Activated T-cell treated with anti-CD3 and anti-CD28 coated beads, Interleukin-2, amount 50 U/mL, for 4 hours (primary cell): Measurements from ENCODE around the gene ARHGAP12. TPM values are rescaled to one million over a fixed set of nuclear protein-coding genes. Genes with fewer than 3 reads are reported as not detected.
"Not testable (repeated sequence)": the region's sequence is repeated elsewhere in the genome, so short reads cannot be mapped to it uniquely, and the experiment has no call there.

Source experiments
- ATAC-seq, 2 donors: fragments of 200-7000 bp; cut with Tn5 transposase; one replicate each; pipeline ENCODE4 v1.10.0; 2021
- DNase-seq: peaks from one replicate; pipeline ENCODE4 v3.0.0-alpha.2; 2020
- H3K27me3 Mint-ChIP-seq: one replicate; pipeline ENCODE4 v1.8.0; 2021; ENCODE audit warnings: low read depth, mixed read lengths
- H3K36me3 Mint-ChIP-seq: one replicate; pipeline ENCODE4 v1.8.0; 2022; ENCODE audit warnings: mixed read lengths; ENCODE audit not compliant: insufficient read depth
- H3K4me1 Mint-ChIP-seq: one replicate; pipeline ENCODE4 v1.8.0; 2021; ENCODE audit warnings: low read depth, mixed read lengths
- H3K4me3 Mint-ChIP-seq: one replicate; pipeline ENCODE4 v1.8.0; 2021; ENCODE audit warnings: mild to moderate bottlenecking, moderate library complexity, mixed read lengths
- H3K9me3 Mint-ChIP-seq: one replicate; pipeline ENCODE4 v1.8.0; 2021; ENCODE audit warnings: mixed read lengths
- total RNA-seq, 3 donors: library from RNA; stranded (reverse); gene quantifications; one replicate each; pipeline ENCODE4 v1.2.1, GENCODE V29; 2021

ARHGAP12 gene
- total RNA-seq, 3 donors from 2014 or later: 3.3 to 4.2 (median 3.9) TPM

DNA sequence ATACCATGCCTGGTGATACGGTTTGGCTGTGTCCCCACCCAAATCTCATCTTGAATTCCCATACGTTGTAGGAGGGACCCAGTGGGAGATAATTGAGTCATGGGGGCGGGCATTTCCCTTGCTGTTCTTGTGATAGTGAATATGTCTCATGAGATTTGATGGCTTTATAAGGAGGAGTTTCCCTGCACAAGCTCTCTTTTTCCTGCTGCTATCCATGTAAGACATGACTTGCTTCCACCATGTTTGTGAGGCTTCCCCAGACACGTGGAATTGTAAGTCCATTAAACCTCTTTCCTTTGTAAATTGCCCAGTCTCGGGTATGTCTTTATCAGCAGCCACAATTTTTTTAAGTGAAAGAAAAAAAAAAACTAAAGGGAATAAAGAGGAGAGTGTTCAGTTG, 152.5 kb downstream of the ARHGAP12 start:
- Mint-ChIP-seq H3K4me3 (no peak overlapping the region), H3K4me1 (no peaks in the 10 kb centered on the region), H3K27me3 (no peaks in the 10 kb centered on the region), H3K36me3 (no peaks in the 10 kb centered on the region), H3K9me3 (no peaks in the 10 kb centered on the region)
- ATAC-seq: no peak
- no peak for DNase-seq

DNA sequence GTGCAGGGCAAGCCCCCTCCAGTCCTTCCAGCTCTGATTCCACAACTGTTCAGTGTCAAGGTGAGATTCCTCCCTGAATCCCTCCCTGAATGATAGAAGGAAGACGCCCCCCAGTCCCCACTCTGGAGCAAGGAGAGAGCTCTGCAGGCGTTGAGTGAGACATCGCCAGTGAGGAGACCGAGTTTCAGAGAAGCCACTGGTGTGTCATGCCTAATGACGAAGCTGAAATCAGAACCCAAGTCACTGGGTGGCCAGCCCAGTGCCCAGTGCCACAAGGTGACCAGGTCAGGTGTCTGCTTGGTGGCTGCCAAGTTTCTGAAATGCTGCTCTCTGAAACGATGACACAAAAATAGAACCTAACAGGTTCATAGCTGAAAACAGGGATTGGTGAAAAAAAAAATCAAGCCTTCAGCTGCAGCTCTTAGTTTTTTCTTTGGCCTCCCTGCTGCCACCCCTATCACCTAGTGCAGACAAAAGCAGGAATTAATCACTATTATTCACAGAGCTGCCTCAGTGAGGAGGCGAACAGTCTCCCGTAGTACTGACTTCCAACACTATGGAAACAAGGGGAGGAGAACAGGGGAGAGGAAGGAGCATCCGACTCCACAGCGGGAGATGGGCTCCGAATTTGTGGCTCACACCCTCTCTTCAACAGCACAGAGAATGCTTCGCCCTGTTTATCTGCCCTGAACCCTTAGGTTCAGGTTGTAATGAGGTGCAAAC, 153.5 kb downstream of the ARHGAP12 start:
- H3K4me1 Mint-ChIP-seq: no peaks in the 10 kb centered on the region
- ATAC-seq: no peak

DNA sequence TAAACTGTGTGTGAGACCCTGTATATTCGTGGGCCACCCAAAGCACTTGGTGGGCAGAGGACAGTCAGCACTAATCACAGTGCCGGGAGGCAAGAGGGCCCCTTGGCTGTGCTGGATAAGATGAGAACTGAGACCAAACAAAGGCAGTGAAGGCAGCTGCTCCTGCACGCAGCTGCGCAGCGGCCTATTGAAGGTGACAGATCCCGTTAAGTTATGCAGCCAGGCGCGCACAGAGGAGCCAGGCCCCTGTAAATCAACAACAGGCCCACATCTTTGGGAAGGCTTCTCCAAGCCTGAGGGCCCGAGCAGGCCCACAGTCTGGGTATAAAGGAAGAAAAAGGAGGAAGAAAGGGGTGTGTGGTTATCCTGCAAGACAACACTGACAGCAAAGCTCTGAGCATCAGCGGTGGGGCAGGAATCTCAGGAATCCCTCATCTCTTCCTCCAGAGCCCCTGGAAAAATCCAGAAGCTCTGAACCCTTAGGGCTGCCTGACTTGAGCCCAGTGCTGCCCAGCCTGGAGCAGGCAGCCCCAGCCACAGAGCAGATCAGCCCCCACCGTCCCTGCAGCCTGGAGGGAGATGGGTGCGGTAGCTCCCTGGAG, 154.2 kb downstream of the ARHGAP12 start:
- Mint-ChIP-seq H3K36me3 (no peaks in the 10 kb centered on the region), H3K4me3 (no peak overlapping the region), H3K27me3 (no peaks in the 10 kb centered on the region), H3K9me3 (no peaks in the 10 kb centered on the region), H3K4me1 (no peaks in the 10 kb centered on the region)
- ATAC-seq: no peak
- no peak for DNase-seq

More for the DNA sequence above, 153.5 kb downstream of the ARHGAP12 start:
- Mint-ChIP-seq H3K27me3 (no peaks in the 10 kb centered on the region), H3K36me3 (no peaks in the 10 kb centered on the region), H3K9me3 (no peaks in the 10 kb centered on the region), H3K4me3 (no peak overlapping the region)
- no peak for DNase-seq

DNA sequence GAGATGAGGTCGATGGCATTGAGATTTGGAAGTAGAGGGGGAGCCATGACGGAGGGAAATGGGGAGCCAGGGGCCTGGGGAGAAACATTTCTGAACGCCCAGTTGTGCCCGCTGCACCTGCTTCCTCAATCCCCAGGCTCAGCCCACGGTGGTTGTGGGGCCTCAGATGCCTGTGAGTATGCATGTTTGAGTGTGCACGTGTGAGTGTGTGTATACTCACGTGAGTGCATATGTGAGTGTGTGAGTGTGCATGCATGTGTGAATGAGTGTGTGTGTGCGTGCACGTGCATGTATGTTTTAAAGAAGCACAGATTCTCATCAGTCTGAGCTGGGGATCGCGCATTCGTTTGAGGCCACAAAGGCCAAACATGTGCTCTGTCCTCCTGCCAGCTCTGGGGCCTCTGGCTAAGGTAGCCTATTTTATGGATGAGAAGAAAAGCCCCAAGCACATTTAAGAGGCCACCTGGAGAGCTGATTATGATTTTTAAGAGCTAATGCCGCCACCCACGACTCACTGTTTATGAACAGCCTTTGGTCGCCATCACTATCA, 154.8 kb downstream of the ARHGAP12 start:
- ATAC-seq (no peak), DNase-seq (no peak)
- H3K4me3 Mint-ChIP-seq: no peak overlapping the region
- no peaks in the 10 kb centered on the region for H3K4me1 Mint-ChIP-seq
- no peaks in the 10 kb centered on the region for H3K27me3 Mint-ChIP-seq
- no peaks in the 10 kb centered on the region for H3K36me3 Mint-ChIP-seq
- H3K9me3 Mint-ChIP-seq: no peaks in the 10 kb centered on the region

- Mint-ChIP-seq H3K36me3 (no peaks in the 10 kb centered on the region), H3K27me3 (no peaks in the 10 kb centered on the region), H3K4me1 (no peaks in the 10 kb centered on the region), H3K4me3 (no peak overlapping the region), H3K9me3 (no peaks in the 10 kb centered on the region)
- no peak for ATAC-seq
- no peak for DNase-seq
These were observed 157.2 kb downstream of the ARHGAP12 start for GRCh38 chr10:31771331-31771831.

DNA sequence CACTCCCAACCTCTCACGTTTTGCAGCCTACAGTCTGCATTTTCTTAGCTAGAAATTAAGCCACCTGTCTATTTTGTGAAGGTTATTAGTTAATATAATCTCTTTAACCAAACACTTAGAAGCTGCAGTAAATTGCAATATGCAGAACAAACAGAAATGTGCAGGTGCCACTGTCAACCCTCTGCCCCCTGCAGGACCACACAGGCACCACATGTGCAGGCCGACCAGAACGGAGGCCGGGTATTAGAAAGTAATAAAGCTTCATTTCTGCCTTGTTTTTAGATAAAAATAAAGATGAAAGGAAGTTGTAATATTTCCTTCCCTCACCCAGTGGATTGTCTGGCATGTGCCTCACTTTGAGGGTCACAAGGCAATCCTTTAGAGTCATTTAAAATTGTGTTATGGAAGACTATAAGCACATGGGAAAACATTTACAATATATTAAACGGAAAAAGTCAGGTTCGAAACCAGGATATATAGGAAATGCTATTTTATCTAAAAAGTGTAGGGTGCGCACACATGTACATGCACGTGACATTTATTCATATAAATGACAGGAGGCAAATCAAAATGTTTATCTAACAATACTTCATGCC, 158.2 kb downstream of the ARHGAP12 start:
- Mint-ChIP-seq H3K4me3 (no peak overlapping the region), H3K9me3 (no peaks in the 10 kb centered on the region), H3K4me1 (no peaks in the 10 kb centered on the region), H3K27me3 (no peaks in the 10 kb centered on the region), H3K36me3 (no peaks in the 10 kb centered on the region)
- ATAC-seq (peak; percentile 75 to 82), DNase-seq (peak; percentile 59)

DNA sequence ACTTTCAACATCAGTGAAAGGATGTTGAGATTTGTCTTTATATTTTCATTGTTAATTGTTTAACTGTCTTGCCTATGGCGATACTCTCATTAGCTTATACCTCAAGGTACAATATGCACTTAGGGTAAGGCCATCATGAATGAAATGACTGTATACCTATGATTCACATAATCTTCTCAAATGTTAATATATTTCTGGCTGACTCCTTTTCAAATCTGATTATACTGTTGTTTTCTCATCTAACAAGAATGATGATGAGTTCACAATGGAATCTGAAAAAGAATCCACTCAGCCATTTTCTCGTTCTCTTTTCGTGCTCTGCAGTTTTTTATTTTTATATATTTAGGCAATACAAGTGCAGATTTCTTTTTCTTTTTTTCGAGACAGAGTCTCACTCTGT, 159.1 kb downstream of the ARHGAP12 start:
- no peaks in the 10 kb centered on the region for H3K4me1 Mint-ChIP-seq
- H3K4me3 Mint-ChIP-seq: no peak overlapping the region
- no peaks in the 10 kb centered on the region for H3K27me3 Mint-ChIP-seq
- ATAC-seq: no peak
- no peaks in the 10 kb centered on the region for H3K36me3 Mint-ChIP-seq
- no peaks in the 10 kb centered on the region for H3K9me3 Mint-ChIP-seq
- DNase-seq: no peak

- not testable (repeated sequence) for H3K27me3 Mint-ChIP-seq, ATAC-seq, H3K4me3 Mint-ChIP-seq
These were observed 159.7 kb downstream of the ARHGAP12 start for GRCh38 chr10:31768935-31769334.

DNA sequence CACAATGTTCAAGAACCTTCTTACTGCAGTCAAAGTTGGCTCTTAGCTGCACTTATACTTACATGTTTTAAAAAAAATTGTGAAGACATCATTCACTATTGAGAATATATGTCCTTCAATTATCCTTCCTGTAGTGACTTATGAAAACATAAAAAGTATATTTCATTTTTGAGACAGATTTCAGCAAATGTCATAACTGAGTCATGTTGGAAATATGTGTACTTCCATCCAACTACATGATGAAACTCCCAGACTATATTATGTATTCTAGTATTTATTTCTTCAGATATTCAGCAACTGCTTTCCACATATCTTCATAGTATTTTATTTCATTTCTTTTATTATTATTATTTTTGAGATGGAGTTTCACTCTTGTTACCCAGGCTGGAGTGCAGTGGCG, 160.2 kb downstream of the ARHGAP12 start:
- H3K36me3 Mint-ChIP-seq: no peaks in the 10 kb centered on the region
- DNase-seq (no peak), ATAC-seq (no peak)
- H3K4me3 Mint-ChIP-seq: no peak overlapping the region
- no peaks in the 10 kb centered on the region for H3K27me3 Mint-ChIP-seq
- no peaks in the 10 kb centered on the region for H3K9me3 Mint-ChIP-seq
- no peaks in the 10 kb centered on the region for H3K4me1 Mint-ChIP-seq

More at GRCh38 chr10:31768935-31769334, 159.7 kb downstream of the ARHGAP12 start:
- not testable (repeated sequence) for DNase-seq, H3K9me3 Mint-ChIP-seq, H3K36me3 Mint-ChIP-seq, H3K4me1 Mint-ChIP-seq

DNA sequence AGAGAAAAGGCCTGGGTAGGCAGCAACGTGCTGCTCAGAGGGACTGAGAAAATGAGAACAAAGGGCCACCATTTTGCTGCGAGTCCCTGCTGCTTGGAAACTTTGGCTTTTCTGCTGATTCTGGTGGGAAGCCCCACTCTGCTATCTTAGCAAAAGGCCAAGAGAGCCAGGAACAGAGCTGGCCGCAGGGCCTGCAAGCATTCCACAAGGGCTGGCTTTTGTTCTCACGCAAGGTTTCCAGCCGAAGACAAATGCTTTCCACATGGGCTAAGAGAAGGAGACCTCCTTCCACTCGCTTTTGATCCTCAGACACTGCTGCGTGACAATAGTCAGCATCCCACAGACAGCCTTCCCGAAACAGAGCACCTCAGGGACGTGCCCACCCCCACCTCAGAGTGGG, 163.1 kb downstream of the ARHGAP12 start:
- Mint-ChIP-seq H3K27me3 (no peaks in the 10 kb centered on the region), H3K4me1 (peaks cover 7% of the 10 kb centered on the region), H3K9me3 (no peaks in the 10 kb centered on the region), H3K36me3 (no peaks in the 10 kb centered on the region), H3K4me3 (no peak overlapping the region)
- no peak for DNase-seq
- ATAC-seq: no peak

DNA sequence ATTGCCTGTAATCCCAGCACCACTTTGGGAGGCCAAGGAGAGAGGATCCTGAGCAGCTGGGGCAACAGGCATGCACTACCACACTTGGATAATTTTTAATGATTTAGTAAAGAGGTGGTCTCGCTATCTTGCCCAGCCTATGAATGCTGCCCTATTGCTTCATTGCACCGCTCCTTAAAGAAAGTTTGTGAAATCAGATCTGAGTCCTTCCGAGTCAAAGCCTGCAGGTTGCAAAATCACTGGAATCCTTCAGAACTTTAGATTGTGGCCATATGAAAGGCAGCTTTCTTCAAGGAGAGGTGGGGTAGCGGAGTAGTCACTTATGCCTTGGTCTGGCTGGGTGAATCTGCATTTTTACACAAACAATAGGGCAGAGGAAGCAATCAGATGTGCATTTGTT, 166.3 kb downstream of the ARHGAP12 start:
- no peaks in the 10 kb centered on the region for H3K36me3 Mint-ChIP-seq
- H3K4me3 Mint-ChIP-seq: no peak overlapping the region
- DNase-seq: no peak
- no peak for ATAC-seq
- H3K4me1 Mint-ChIP-seq: peaks cover 16% of the 10 kb centered on the region
- H3K27me3 Mint-ChIP-seq: no peaks in the 10 kb centered on the region
- H3K9me3 Mint-ChIP-seq: no peaks in the 10 kb centered on the region

DNA sequence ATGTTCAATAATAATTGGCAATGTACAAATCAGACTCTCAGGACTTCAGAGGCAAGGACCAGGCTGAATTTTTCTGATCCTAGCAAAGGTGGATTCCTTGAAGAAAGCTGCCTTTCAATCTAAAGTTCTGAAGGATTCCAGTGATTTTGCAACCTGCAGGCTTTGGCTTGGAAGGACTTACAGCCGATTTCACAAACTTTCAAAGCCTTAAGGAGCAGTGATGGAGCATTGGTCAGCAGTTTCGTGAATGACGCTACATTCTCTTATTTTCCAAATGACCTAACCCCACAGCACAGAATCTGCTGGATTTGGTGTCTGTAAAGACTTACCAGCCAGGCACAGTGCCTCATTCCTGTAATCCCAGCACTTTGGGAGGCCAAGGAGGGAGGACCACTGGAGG, 167.5 kb downstream of the ARHGAP12 start:
- no peaks in the 10 kb centered on the region for H3K9me3 Mint-ChIP-seq
- no peak for ATAC-seq

DNA sequence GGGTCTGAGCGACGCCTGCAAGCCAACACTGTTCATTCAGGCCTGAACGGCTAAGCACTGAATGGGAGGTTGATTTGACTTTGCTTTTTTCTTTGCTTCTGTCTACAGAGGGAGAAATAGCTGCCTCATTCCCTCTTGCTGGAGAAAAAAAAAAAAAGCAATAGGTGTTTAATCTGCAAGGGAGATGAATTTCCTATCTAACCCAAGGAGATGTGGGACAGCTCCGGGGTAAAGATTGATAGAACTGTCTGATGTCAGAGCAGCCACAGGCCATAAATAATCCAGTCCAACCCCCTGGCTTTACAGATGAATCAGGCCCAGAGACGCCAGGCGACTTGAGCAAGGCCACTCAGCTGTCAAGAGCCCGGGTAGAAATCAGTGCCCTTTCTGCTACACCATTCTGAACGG, 168.0 kb downstream of the ARHGAP12 start:
- DNase-seq: no peak

More for the DNA sequence above, 167.5 kb downstream of the ARHGAP12 start:
- H3K36me3 Mint-ChIP-seq: no peaks in the 10 kb centered on the region
- no peaks in the 10 kb centered on the region for H3K27me3 Mint-ChIP-seq
- no peak overlapping the region for H3K4me3 Mint-ChIP-seq
- no peak for DNase-seq
- H3K4me1 Mint-ChIP-seq: peaks cover 16% of the 10 kb centered on the region

GRCh38 chr10:31759799-31760626, 168.6 kb downstream of the ARHGAP12 start:
- peaks cover 16% of the 10 kb centered on the region for H3K4me1 Mint-ChIP-seq
- H3K36me3 Mint-ChIP-seq: no peaks in the 10 kb centered on the region
- peak; percentile 94 for DNase-seq
- no peaks in the 10 kb centered on the region for H3K27me3 Mint-ChIP-seq
- peak; percentile 93 to 94 for ATAC-seq
- H3K4me3 Mint-ChIP-seq: peak overlapping the region; percentile 84
- H3K9me3 Mint-ChIP-seq: no peaks in the 10 kb centered on the region

More for the DNA sequence above, 168.0 kb downstream of the ARHGAP12 start:
- H3K4me3 Mint-ChIP-seq: peak overlapping the region; percentile 84
- ATAC-seq: no peak
- peaks cover 16% of the 10 kb centered on the region for H3K4me1 Mint-ChIP-seq
- H3K9me3 Mint-ChIP-seq: no peaks in the 10 kb centered on the region
- no peaks in the 10 kb centered on the region for H3K27me3 Mint-ChIP-seq
- H3K36me3 Mint-ChIP-seq: no peaks in the 10 kb centered on the region
